OCI-LY1 (cell line): Measurements from ENCODE around the gene RAPGEF2.

Experiments used
- CTCF ChIP-seq: fragments of 200-600 bp; sonication (generic), shearing (Covaris generic); IDR thresholded peaks from 2 replicates; pipeline ENCODE4 v1.5.1; 2017; ENCODE audit warnings: mild to moderate bottlenecking, antibody characterized with exemption, low read length, moderate library complexity, mixed read lengths
- EZH2 ChIP-seq: fragments of 200-600 bp; sonication (generic), shearing (Covaris generic); IDR thresholded peaks from 2 replicates; pipeline ENCODE4 v1.8.0; 2017; ENCODE audit warnings: borderline replicate concordance, mixed run types, mild to moderate bottlenecking, antibody characterized with exemption, low read length, moderate library complexity, mixed read lengths

DNA sequence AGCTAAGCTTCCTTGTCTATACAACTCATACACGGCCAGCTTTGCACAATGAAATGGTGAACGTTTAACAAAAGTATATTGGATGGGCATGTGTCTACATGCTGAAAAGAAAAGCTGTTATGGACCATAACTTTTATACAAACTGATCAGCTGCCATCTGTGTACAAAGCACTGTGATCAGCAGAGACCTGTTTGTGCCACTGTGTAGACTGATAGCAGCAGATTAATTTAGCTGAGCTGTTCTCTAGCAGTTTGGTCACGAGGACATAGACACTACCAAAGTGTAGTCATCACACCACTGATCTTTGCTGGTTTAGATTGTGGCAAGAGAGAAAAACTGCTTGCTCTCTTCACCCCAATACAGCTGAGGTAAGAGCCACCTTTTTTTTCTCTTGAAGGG, 124.5 kb downstream of the RAPGEF2 start:
- TF ChIP-seq EZH2 (no peak), CTCF (no peak)
